ENCODE results near the gene RASGEF1C.

Gene RASGEF1C

DNA sequence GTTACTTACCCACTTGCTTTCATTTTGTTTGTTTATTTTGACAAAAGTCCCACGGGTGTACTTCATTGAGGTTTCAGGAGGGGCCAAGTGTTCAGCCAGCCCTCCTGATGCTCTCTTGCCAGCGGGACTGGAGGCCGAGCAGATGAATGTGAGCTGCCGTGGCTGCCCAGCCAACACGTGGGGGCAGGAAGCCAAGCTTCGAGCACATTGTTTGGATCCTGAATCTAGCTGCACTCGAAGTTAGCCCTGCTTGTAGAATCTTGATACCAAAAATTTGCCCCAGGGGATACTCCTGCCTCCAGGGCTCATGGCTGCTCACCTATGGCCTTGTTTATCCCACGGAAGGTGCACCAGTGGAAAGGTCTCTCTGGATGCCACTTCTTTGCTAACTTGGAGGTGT is 49.3 kb downstream of the RASGEF1C start:
- DNase-seq, result no peak

DNA sequence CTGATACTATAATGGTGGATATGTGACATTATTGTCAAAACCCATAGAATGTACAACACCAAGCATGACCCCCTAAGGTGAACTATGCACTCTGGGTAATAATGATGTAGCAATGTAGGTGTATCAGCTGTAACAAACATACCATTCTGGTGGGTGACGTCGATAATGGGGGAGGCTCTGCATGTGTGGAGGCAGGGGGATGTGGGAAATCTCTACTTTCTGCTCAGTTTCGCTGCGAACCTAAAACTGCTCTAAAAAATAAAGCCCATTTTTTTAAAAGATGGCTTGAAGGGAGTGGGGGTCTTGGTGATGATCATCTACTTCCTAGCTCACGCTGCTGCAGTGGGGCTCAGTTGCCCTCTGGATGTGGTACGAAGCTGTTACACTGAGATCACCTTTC is 51.1 kb downstream of the RASGEF1C start:
- DNase-seq, result no peak

DNA sequence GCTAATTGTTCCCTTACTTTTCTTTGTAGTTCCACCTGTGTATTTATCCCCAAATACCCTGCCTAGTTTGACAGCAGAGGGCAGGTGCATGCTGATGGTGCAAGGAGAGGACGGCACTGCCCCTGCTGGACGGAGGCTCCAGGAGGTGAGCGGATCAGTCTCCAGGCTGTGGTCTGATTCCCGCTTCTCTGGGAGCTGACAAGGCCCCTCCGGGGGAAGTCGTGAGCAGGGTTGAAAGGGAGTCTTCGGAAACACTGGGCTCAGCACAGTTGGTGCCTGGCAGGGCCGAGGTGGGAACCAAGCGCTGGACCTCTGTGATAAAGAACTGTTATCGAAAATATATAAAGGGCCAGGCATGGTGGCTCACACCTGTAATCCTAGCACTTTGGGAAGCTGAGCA is 52.9 kb downstream of the RASGEF1C start:
- DNase-seq, result no peak

DNA sequence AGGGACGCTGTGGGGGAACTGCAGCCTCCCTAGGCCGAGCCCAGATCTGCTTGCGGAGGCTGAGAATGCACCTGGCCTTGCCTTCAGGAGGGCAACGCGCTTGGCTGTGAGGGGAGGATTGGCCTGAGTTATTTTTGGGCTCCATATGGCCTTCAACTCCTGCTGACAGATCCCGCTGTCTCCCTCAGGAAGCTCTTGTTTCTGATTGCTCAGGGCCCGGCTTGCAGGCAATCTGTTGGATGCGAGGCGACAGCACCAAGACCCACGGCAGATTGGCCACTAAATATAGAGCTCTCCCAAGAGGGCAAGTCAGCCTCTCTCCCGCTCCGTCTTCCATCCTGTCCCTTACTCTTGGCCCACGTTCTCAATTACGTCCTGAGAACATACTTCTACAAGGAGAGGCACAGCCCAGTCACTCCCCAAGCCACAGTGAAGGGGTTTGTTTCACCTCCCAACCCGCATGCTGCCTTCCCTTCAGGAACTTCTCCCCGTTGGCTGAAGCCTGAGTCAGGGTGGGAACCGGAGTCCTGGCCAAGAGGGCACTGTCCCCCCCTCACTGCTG is 53.6 kb downstream of the RASGEF1C start:
- DNase-seq, result no peak

DNA sequence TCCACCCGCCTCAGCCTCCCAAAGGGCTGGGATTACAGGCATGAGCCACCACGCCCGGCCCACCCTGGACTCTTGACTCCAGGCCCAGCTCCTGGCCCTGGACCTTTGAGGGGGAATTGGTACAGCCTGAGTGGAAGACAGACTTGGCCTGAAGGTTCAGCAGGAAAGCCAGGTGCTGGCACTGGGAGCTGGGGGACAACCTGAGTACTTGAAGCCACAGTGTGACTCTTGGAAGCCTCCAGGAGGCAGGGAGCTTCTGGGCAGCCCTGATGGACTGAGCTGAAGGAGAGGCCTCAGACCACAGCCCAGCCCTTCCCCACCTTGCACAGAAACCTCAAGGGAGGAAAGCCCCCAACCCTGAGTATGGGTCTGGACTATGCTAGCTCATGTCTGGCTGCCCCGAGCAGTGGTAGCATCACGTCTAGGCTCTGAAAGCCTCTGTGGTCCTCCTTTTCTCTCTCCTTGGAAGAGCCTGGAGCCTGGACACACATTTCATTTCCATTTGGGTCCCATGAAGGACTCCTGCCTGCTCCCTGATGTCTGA is 54.1 kb downstream of the RASGEF1C start:
- DNase-seq, result no peak

DNA sequence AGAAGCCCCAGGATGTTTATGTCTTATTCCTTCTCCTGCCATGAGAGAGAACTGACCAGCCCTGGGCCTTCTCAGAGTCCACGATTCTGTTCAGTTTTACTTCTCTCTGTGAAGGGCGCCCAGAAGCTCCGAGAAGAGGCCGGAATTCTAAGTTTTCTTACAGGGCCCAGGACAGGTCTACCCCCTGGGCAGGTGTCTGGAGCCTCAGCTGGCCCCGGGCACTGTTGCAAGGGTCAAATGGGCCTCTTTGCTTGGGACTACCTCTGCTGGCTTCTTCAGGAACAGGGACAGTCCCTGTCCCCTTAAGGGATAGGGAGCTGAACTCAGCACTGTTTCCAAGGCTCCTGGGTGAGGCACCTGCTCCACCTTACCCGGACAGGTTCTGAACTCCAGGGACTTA is 55.0 kb downstream of the RASGEF1C start:
- DNase-seq, result no peak

DNA sequence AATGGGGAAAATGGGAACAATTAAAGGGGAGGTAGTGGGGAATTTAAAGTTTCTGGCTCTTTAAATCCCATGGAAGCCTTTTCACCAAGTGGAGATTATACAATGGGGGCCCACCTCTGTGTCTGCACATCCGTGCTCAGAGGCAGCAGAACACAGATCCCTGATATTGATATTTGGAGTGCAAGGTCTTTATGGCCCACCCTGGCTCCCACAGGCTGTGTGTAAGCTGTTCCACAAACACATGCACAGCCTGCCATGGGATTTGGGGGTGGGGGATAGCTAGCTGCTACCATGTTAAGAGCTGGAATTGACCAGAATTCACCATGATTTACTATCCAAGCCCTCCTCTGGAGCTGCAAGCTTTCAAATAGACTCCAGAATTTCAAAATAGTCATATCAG is 55.9 kb downstream of the RASGEF1C start:
- DNase-seq, result no peak

DNA sequence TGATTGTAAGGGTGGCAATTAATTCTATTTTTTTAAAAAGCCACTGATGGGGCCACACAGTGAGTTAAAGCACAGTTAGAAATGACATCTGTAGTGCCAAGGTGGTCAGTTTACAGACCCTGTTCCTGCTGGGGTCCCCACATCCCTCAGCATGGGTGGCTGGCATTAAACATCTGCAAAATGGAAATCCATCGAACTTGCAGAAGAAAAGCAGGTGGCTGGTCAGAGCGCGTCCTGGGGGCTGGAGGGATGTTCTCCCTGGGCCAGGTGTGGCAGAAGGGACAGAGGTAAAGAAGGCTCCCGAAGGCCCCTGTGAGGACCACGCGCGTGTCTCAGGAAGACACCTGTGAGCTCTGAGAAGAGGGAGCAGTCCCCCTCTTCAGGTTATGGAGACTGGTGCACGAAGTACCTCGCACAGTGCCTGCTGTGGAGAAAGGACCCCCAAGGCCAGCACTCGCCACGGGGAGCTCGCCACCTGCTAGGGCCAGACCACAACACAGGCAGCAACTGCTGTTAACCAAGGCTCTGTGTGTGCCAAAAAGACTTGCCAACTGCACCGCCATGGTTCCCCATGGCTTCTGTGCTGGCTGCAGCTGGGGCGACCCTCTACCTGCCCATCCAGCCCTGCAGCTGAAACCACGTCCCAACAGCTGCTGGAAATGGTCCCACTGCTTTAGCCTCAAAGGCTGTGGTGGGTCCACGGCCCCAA is 65.2 kb downstream of the RASGEF1C start:
- no peak for DNase-seq

DNA sequence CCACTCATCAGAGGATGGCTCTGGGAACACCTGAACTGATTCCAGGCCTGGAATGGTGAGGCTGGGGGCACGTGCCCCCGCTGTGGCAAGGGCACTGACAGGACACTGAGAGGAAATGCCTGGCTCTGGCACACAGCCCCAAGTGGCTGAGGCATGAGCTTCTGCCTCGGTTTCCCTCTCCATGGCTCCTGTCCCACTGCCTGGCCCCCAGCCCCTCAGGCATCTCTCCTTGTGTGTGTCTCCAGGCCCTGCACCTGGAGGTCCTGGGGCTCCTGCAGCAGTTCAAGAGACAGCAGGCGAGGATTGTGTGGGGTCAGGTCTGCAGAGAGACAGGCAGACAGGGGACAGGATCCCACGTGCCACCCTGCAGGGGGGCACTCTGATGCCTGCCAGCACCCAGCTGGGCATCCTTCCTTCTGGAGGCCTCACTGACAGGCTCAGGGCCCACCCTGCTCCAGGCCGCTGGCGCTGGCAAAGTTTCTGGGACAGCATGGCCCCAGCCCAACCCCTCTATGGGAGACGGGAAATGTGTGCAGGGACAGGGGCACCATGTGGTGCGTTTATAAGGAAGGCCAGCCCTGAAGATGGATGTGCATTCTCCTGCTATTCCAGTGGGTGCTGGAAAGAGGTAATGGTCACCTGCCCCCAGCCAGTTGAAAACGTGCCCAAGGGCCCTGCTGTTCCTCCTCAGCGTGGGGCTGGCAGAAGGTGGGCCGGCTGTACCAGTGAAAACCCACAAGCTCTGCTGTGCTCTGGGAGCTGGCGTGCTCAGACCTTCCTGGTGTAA is 66.0 kb downstream of the RASGEF1C start:
- no peak for DNase-seq

DNA sequence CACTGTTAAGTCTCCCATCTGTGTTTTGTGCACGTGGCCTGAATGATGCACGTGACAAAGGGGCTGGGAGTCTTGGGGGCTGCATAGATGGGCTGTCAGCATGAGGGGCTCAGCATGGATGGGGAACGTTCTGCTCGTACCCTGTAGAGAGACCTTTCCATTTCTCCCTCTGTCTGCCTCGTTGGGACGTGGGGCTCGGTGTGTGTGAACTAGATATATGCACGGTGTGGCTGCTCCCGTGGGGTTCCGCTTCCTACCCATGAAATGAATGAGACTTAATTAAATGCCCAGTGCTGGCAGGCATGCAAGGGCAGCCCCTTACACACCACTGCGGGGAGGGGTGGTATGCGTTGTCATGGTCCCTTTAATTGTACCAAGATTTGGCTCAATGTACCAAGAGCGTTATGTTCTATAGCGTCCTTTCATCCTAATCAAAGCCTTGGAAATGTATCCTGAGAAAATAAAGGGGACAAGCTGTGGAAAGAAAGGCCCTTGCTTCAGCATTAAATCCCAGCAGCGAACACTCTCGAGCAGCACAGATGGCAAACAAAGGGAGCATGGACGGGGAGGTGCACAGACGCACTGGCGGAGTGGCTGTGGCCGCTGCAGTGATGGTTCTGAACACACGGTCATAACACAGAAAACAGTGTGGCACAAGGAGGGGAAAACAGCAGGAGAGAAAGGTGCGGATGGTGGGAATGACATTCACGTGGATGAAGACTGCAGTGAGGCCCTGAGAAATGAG is 66.8 kb downstream of the RASGEF1C start:
- DNase-seq, result no peak

DNA sequence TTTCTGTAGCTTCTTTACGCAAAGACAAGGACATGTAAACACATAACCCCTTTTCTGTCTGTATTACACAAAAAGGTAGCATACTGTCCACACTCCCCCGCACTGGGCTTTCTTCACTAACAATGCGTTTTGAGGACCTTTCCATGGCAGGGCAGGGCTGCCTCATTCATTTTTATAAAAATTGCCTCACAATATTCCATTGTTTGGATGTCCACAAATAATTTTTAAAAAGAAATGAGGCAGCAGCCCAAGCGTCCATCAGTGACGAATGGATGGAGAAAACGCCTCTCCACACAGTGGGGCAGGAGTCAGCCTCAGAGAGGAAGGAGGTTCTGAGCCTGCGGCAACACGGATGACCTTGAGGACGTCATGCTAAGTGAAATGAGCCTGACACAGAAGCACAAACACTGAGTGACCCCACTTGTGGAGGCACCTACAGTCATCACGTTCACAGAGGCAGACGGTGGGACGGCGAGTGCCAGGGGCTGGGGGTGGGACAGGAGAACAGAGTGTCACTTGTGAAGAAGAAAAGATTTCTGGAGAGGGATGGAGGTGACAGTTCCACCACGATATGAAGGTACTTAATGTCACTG is 67.8 kb downstream of the RASGEF1C start:
- no peak for DNase-seq

DNA sequence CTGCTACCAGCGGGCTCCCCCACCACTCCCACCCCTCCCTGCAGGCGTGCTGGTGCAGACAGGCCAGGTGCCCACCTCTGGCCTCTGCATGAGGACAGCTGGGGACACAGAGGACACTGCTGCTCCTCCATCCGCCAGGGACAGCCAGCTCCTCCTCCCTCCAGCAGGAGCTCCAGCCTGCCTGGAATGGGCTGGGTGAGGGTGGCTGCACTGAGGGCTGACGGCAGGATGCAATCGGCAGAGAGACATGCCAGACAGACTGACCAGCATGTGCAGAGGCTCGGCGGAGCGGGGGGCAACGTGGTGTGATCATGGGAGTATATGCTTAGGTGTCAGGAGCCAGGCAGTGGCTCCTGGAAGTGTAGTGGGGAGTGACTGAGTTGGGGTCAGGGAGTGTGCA is 68.4 kb downstream of the RASGEF1C start:
- DNase-seq, result no peak

DNA sequence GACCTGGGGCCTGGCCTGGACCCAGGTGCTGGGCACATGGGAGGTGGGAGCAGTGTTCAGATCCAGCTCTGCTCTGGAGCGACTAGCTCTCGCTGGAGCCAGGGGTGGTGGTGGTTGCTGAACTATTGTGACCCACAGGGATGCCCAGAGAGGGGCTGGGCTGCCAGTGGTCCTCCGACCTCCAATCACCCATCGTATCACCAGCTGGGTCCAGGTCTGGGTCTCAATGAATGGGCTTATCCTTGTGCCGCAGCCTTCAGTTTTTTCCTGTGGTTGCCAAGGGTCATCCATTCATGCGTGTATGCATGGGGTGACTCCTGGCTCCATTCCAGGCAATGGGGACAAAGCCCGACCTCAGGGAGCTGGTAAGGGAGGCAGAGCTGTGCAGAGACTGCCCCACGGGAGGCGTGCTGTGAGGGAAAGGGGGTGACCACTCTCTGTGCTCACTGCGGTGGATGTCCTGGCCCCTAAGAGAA is 68.9 kb downstream of the RASGEF1C start:
- no peak for DNase-seq

DNA sequence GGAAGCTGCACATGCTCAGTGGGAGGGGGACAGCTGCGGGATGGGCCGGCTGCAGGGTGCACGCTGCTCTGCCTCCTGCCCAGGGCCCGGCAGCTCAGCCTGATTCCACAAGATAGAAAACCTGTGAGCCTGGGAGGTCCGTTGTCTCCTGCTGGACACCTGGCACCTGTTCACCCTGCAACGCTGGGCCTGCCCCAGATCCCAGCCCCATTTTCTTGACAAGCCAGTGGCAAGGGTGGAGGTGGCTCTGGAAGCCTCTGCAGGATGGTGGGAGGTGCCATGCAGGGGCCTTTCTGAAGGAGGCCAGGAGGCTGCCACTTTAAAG is 69.3 kb downstream of the RASGEF1C start:
- no peak for DNase-seq

DNA sequence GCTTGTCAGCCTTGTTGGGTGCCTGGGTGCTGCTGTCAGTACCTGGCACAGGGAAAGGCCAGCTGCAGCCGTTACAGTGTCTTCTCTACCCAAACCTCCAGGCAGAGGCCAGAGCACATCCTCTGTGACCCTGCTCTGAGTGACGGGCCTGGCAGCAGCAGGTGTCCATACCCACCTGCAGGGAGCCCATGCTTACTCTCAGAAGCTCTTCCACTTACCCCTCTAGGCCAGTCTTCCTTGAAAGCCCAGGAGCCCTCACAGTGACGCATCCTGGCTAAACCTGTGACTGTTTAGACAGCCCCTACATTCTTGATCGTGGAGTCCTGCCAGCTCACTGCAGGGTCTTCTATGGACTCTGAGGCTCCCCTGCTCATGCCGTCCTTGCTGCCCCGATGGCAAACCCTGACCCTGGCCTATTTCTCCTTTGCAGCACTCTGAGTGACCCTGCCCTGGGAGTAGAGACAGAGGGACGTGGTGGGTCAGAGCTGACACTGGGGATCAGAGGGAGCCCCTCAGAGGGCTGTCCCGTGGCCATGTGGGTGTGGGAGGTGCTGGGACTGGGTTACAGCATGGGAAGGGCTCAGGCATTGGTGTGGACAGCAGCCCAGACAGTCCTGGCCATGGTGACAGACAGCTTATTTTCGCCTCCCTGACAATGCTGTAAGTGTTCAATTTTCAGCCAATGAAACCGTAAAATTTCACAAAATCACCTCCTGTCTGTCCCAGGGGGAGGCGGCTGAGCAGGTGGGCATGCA is 69.9 kb downstream of the RASGEF1C start:
- DNase-seq, result no peak

DNA sequence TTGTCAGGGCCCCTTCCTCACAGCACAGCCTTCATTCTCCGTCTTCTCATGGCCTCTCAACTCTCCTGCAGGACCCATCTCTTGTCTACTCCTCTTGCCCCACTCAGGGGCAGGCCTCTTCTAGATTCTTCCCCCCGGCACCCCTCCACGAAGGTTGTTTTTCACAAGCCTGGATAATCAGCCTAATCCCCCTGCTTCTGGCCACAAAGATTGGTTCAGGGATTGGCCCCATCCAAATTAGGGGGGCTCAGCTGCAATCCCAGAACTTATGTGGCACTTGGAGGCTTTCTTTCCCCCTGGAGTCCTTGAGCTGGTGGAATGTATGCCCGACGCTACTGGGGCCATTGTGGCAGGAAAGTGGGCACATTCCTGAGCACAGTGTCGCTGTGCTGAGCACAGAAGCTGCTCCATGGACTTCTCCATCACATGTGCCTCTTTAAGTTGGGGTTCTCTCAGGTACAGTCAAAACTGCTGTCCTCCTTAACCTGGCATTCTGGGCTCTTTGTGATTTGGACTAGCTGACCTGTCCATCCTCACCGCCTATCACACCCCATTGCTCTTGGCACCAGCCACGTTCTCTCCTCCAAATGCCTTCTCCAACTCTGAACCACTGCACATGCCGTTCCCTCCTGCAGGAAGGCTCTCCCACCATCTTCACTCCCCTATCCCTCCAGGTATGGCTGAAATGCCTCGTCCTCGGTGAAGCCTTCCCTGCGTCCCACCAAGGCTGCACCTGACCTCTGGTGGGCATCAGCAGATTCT is 70.6 kb downstream of the RASGEF1C start:
- DNase-seq, result no peak

DNA sequence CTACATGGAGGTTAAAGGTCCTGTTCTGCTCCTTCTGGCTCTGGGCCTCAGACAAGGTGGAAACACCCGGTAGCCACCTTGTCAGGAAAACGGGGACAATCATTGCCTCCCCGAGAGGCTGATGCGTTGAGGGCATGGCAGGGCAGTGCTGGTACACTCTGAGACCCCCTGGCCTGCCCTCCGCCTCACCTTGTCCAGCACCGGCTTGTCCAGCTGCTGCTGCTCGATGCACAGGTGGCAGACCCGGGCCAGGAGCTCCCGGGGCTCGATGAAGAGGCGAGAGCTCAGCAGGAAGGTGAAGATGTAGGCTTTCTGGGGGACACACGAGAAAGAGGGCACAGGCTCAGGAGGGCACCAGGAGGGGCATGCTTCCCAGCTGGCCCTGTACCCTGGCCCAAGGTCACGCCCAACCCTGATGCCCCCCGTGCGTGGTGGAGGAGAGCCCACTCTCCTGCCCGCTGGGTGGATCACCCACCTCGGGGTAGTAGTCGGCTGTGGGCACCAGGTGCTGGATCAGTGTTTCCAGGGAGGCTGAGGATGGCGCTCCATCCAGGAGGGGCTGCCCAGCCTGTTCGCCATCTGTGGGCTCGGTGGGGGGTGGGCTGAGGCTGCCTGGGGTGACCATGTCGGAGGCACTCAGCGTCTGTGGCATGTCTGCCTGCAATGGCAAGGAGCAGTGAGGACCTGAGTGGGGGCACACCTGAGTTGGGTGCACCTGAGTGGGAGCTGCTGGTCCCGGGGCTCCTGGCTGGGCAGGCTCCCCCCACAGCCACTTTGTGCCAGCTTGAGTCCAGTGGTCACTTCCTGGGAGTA is 71.4 kb downstream of the RASGEF1C start:
- DNase-seq, result no peak

DNA sequence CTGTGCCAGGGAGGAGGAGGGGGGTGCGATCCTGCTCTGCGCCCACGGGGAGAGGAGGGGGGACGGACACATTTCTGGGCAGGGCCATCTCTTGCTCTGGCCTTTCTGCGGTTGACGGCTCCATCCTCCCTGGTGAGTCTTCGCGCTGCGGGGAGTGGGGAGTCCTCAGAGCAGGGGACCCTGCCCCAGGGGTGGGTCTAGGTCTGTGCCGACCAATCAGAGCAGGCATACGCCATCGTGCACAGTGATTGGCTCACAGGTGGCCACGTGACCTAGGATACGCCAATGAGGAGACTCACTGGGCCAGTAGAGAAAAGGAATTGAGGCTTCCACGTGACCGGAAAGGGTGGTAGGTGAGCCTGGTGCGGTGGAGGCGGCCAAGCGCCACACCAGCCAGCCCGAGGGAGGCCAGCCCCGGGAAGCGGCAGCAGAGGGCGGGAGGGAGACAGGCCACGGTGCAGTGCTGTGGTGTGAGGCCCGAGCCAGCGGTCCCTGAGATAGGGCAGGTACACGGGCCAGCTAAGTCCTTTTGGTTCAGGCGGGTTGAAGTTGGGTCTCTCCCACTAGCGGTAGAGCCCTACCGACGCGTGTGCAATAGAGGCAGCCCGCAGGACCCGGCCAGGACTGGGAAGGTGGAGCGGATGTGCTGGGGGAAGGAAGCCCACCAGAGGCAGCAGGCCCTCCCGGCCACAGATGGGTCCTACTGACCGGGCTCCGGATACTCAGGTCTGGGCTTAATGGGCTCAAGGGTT is 72.2 kb downstream of the RASGEF1C start:
- no peak for DNase-seq

DNA sequence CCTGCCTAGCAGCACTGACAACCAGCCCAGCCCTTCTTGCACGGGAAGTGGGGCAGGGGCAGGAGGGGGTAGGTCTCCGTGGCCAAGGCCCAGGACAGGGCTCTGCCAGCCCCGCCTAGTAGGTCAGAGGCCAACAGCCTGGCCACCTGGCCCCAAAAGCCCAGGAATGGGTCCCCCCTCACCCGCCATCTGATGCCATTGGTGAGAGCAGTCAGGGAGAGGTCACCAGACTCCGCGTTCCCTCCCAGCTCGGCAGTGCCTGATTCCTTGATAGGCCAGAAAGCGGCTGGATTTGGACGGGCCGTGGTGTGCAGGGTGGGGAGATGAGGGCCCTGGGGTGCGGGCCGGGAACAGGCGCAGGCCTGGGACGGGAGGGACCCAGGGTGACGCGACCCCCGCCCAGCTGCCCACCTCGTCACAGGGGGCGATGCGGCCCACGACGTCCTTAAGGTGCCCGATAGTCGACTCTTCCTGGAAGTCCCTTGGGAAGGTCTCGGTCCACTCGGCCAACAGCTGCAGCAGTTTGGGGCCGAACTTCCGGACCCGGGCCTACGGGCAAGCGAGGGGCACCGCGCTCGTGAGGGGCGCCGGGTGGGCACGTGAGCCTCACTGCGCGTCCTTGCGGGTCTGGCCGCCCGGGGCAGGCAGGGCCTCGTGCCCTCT is 72.9 kb downstream of the RASGEF1C start:
- DNase-seq, result no peak
